Stimulated activated CD4-positive, alpha-beta T cell treated with anti-CD3 and anti-CD28 coated beads, TNF-alpha, amount 100 ng/mL, for 4 hours (primary cell): ENCODE results near the gene FAM89A.
"Not testable (repeated sequence)": the region's sequence is repeated elsewhere in the genome, so short reads cannot be mapped to it uniquely, and the experiment has no call there.

Source experiments
- DNase-seq, 3 experiments: peaks; one replicate each; pipeline ENCODE4 v3.0.0-alpha.2; 2020; ENCODE audit warnings: low read depth in 3 of 3

The FAM89A gene

GRCh38 chr1:231035799-231036198 is 4.3 kb downstream of the FAM89A start:
- DNase-seq = no peak

DNA sequence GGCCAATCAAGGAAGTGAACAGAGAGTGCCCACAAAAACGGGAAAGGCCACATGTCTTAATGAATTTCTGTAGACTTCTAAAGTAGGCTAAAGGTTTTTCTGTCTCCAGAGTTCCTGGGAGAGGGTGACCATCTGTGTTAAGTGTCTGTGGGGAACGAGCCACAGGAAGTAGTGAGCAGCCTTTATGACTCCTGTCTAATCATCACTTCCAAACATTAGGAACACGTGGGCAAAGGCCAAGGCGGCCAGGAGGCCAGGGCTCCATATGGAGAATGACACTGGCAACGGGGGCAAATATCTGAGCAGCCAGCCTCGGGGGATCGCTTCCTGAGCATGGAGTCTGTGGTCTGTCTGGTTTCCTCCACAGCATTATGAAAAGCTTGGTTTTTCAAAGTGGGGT is 7.1 kb downstream of the FAM89A start:
- DNase-seq = no peak

- DNase-seq = no peak
Observed at GRCh38 chr1:231029841-231030240, 10.2 kb downstream of the FAM89A start.

GRCh38 chr1:231029247-231029646 is 10.8 kb downstream of the FAM89A start:
- not testable (repeated sequence) for DNase-seq

GRCh38 chr1:231028682-231029081 is 11.4 kb downstream of the FAM89A start:
- no peak for DNase-seq

- no peak for DNase-seq
Observed at GRCh38 chr1:231027971-231028370, 12.1 kb downstream of the FAM89A start.

- no peak for DNase-seq
Observed at GRCh38 chr1:231027136-231027925, 12.7 kb downstream of the FAM89A start.

- no peak for DNase-seq
Observed at GRCh38 chr1:231026576-231026975, 13.5 kb downstream of the FAM89A start.

DNA sequence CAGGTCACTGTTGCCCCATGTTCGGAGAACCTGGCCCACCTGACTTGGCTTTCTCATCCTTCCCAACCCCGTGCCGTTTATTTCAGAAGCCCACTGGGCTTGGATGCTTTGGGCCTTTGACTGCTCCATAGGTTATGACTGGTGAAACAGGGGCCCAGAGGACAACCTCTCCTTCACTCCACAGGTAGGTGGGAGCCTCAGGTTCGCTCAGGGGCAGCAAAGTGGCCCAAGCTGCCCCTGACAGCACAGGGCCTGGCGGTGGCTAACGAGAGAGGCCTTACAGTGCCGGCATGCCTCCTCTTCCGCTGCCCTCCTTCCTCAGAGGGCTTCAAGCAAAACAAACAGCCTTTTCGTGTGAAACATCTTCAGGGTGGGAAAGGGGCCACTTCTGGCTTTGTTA is 16.9 kb downstream of the FAM89A start:
- DNase-seq = no peak

DNA sequence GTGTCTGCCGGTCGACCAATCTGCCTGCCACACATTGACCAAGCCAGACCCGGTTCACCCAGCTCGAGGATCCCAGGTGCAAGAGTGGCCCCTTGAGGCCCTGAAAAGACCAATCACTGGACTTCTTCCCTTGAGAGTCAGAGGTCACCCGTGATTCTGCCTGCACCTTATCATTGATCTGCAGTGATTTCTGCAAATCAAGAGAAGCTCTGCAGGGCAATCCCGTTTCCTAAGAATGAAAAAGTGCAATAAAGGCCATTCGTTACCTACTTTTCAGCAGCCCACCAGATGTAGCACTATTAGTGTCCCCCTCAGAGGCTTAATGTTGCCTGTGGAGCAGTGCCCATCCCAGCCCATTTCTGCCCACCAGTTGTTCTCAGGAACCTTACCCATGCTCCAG is 17.5 kb downstream of the FAM89A start:
- not testable (repeated sequence) for DNase-seq

DNA sequence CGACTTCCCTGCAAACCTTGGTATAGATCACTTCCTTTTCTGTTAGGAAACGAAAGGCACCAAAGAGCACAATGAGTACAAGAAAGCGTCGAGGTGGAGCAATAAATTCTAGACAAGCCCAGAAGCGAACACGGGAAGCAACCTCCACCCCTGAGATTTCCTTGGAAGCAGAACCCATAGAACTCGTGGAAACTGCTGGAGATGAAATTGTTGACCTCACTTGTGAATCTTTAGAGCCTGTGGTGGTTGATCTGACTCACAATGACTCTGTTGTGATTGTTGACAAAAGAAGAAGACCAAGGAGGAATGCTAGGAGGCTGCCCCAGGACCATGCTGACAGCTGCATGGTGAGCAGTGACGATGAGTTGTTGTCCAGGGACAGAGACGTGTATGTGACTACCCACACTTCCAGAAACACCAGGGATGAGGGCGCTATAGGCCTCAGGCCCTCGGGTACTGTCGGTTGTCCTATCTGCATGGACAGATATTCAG is 18.5 kb downstream of the FAM89A start:
- DNase-seq = no peak

- DNase-seq = no peak
Observed at GRCh38 chr1:231020816-231021215, 19.2 kb downstream of the FAM89A start.

DNA sequence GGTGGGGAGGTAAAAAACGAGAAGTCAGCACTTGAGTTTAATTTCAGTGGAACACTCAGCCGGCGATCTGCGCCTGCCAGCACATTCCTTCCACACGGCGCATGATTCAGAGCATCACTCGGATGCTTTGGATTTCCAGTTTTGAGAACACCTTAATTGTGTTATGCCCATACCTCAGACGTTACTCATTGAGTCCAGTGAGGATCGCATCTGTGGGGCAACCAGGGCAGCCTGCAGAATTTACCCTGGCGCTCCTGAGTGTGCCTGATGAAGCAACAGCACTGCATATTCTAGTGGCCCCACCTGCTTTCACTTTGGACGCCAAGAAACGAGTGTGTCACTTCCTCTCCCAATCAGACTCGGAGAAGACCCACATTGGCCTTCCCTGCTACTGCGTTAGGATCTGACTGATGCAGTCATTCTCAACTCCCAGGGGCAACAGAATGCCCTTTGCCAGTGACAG is 19.9 kb downstream of the FAM89A start:
- DNase-seq = no peak

DNA sequence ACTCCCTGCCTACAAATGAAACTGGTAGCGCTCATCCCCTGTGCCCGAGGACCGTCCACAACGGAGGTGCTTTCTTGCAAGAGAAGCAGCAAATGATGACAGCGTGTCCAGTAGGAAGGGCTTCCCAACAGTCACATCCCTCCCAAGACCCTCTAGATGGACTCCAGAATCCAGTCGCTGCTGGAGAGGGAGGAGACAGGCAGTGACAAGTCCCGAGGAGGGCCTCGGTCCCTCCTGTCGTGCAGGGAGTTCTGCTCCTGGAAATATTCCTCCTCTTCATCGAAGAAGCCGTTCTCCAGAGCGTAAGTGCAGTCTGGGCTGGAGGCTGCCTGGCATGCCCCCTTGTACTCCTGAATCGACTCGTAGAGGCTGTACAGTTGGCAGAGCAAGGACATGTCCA is 20.3 kb downstream of the FAM89A start:
- no peak for DNase-seq

- no peak for DNase-seq
Observed at GRCh38 chr1:231016966-231017365, 23.1 kb downstream of the FAM89A start.

GRCh38 chr1:231016234-231016633 is 23.8 kb downstream of the FAM89A start:
- no peak for DNase-seq

DNA sequence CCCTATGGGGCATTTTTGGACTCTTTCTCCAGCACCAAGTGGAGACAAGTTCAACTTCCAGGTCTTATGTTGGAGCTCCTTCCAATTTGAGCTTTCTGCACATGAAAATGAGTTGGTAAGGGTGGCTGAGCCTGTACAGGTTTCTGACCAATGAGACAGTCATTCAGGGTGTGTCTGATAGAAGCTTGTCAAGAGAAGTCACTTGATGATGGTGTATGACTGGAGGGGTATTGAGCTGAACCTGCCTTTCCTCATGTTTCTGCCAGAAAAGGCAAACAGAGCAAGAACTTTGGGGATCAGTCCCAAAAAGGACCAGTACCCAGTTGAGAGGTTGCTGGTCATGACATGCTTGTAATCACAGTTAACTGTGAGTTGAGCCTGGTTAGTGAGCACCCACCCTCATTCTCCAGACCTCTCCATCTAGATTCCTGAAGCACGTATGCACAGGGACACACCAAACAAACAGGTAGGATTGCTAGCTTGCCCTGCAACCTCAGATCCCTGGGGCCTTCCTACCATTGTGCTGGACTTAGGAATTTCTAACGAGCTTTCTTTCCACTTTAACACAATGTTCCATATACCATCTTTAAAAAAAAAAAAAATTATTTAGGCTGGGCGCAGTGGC is 26.6 kb downstream of the FAM89A start:
- no peak for DNase-seq

- no peak for DNase-seq
Observed at GRCh38 chr1:231011963-231012362, 28.1 kb downstream of the FAM89A start.

DNA sequence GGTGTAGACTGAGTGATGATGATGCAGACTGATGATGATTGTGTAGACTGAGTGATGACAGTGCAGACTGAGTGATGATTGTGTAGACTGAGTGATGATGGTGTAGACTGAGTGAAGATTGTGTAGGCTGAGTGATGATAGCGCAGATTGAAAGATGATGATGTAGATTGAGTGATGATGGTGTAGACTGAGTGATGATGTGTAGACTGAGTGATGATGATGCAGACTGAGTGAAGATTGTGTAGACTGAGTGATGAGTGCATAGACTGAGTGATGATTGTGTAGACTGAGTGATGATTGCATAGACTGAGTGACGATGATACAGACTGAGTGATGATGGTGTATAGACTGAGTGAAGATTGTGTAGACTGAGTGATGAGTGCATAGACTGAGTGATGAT is 28.7 kb downstream of the FAM89A start:
- DNase-seq = no peak

GRCh38 chr1:231007535-231007934 is 32.5 kb downstream of the FAM89A start:
- DNase-seq = not testable (repeated sequence)

DNA sequence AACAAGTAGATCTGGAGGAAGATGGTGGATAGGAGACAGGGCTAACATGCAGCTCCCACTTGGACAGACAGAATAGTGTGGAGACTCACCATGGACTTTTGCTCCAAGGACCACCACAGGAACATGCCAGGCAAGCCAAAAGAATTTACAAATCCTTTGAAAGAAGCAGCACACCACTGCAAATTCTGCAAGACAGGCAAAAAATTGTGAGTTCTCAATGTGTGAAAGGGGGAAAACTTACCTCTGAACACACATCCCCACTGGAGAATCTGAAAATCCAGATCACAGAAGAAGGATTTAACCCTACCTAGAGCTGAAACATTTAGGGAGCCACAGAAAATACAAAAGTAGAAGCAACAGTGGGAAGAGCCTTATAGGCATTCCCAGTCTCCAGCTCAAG is 38.2 kb downstream of the FAM89A start:
- DNase-seq = no peak

- DNase-seq = no peak
Observed at GRCh38 chr1:231000639-231001038, 39.4 kb downstream of the FAM89A start.

DNA sequence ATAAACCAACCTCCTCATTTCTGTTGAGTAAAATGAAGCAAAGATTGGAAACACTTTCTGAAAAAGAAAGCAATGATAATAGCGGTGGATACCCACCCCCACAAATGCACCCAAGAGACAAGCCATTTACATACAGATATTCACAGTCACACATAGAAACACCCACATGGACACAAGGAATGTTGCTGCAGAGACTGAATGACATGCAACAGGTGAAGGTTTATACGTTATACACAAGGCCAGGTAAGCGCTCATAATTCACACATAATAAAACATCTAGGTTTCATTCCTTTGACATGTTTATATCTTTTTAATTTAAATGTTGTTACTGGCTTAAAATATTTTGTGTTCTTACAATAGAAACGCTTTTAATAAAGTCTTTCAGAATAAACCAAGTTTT is 39.9 kb downstream of the FAM89A start:
- DNase-seq = no peak
